Endothelial cell of umbilical vein (primary cell): ENCODE data around the gene TLR9.

Source experiments
- EZH2 ChIP-seq: IDR thresholded peaks from 2 replicates; pipeline ENCODE4 v1.6.1; 2012; ENCODE audit warnings: borderline replicate concordance, low read depth, mild to moderate bottlenecking, moderate library complexity, low read length, inconsistent platforms; ENCODE audit not compliant: severe bottlenecking
- TF ChIP-seq, protein P1 (sequence below), 2 donors: IDR thresholded peaks; 1 replicate in 1 of 2; 2 replicates in 1 of 2; pipeline ENCODE4 v1.5.1; 2011; ENCODE audit warnings: low read length in 2 of 2, mild to moderate bottlenecking in 2 of 2, moderate library complexity in 2 of 2, control low read depth in 1 of 2, inconsistent platforms in 1 of 2, low read depth in 1 of 2; ENCODE audit not compliant: insufficient read depth in 1 of 2; ENCODE audit errors: extremely low read depth in 1 of 2

DNA sequence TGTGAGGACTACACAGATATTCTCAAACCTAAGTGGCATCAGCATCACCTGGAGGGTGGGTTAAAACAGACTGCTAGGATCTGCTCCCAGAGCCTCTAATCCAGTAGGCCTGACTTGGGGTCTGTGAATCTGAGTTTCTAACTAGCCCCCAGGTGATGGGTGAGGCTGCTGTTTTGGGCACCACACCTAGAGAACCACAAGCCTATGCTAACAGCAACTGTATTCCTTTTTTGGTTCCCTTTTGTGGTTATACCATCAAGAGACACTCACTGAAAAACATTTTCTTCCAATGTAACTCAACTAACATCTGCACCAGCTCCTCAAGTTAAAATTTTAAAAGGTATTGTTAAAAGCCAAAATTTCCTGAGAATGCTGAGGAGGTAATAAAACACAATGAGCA is 37.0 kb upstream of the TLR9 start:
- TF ChIP-seq, protein P1, sequence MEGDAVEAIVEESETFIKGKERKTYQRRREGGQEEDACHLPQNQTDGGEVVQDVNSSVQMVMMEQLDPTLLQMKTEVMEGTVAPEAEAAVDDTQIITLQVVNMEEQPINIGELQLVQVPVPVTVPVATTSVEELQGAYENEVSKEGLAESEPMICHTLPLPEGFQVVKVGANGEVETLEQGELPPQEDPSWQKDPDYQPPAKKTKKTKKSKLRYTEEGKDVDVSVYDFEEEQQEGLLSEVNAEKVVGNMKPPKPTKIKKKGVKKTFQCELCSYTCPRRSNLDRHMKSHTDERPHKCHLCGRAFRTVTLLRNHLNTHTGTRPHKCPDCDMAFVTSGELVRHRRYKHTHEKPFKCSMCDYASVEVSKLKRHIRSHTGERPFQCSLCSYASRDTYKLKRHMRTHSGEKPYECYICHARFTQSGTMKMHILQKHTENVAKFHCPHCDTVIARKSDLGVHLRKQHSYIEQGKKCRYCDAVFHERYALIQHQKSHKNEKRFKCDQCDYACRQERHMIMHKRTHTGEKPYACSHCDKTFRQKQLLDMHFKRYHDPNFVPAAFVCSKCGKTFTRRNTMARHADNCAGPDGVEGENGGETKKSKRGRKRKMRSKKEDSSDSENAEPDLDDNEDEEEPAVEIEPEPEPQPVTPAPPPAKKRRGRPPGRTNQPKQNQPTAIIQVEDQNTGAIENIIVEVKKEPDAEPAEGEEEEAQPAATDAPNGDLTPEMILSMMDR (IDR thresholded peaks at IDR 0.05; ENCODE audit: extremely low read depth in 1 of 2, insufficient read depth in 1 of 2, low read depth in 1 of 2, low read length in 2 of 2) = no peak
- no peak for TF ChIP-seq EZH2
